Left forelimb (tissue), 1 donor: Measurements from ENCODE around the gene DSCAML1.

ENCODE experiments used
- DNase-seq: peaks from one replicate; pipeline ENCODE4 v3.0.0-alpha.2; 2018; ENCODE audit warnings: low spot score

DSCAML1 gene

DNA sequence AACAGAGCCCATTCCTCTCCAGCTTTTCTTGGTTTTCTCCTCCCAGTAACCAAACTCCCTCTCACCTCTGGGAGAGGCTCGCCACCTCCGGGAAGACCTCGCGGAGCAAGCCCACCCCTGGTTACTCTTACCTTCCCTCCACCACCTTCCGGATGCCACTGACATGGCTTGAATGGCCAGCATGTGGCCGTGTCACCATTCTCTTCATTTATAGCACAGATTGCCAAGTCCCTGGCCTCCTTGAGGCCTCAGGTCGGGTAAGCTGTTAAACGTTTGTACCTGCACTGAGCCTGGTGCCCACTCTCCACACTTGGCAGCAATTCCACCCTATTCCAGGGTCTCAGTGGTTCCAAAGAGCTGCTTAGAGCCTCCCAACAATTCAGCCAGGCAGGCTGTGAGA is 35.5 kb upstream of the DSCAML1 start:
- DNase-seq: peak; percentile 40

DNA sequence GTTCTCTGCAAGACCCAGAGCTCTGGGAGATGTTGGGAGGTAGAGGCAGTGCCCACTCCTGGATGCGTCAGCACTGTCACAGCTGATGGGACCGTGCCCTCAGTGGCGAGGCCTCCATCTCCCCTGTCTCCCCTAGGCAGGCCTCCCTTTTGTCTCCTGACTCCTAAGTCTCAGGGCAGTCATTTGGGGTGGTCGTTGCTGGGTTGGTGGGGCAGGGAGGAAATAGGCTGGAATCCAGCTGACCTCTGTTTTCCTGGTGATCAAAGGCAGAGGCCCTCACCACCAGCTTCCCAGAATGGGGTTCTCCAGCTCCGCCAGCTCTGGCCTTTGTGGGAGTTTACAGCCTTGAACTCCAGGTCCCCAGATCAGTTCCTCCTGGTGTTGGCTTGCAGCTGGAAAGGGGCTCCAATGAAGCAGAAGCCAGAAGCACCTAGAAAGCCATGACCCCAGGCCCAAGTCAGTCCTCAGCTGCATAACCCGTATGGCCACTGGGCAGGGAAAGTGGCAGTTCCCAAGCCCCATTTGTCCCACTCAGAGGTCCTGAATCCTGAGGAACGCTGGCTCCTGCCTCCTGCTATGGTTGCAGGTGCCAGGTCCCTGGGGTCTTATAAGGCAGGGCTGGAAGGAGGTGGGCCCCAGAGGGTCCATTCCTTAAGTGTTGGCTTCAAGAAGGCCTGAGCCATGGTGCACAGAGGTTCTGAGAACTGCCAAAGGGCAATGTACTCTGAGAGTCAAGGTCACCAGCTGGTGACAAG is 34.8 kb upstream of the DSCAML1 start:
- DNase-seq: peak; percentile 36

DNA sequence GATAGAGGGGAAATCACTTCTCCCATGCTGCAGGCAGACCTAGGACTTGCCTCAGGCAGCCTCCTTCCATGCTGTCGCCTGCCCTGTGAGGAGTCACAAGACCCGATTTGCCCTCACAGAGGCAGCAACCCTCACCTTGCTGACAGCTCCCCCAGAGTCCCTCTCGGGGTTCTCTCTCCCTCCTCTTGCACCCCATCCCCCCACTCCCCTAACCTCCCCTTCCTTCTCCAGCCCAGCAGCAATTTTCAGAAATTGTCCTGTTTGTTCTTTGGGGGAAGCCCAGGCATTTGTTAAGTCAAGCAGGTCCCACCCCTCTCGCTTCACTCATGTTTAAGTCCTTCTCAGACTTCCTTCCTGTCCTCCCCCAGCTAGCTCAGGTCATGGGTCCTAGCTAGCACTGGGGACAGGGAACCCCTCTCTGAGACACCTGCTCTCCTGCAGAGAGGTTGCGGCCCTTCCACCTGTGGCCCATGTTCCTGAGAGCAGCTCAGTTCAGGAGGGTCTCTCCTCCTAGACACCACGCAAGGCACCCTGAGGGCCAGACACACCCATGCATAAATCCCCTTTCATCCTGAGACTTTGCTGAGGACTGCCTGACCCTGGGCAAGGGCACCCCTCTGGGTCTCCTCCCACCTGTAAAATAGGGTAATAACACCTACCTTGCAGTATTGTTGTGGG is 33.8 kb upstream of the DSCAML1 start:
- DNase-seq: peak; percentile 51

DNA sequence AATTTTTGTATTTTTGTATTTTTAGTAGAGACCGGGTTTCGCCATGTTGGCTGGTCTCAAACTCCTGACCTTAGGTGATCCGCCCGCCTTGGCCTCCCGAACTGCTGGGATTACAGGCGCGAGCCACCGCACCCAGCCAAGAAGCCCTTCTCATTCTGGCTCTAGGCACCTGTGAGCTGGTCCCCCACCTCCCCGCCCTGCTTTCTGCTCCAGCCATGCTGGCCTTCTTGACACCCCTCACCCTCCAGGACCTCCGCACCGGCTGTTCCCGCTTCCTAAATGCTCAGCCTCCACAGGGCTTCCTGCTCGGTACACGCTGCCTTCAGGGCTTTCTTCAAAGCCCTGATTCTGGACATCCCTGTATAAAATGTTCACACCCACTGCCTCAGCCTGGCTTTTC is 33.1 kb upstream of the DSCAML1 start:
- peak; percentile 42 for DNase-seq

DNA sequence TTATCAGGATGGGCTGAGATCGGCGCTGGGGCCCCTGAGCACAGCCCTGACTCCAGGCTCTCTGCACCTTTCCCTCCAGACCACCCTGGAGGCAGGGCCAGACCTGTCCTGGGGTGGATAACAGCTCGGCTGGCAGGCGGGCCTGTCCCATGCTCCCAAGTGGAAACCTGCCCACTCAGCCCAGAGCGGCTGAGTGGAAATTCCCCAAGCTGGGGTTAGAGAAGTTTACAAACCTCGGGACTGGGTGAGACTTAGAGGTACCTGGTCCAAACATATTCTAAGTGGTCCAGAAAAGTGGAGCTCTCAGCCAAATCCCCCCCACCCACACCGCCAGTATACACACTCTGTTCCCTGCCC is 32.3 kb upstream of the DSCAML1 start:
- DNase-seq: no peak

DNA sequence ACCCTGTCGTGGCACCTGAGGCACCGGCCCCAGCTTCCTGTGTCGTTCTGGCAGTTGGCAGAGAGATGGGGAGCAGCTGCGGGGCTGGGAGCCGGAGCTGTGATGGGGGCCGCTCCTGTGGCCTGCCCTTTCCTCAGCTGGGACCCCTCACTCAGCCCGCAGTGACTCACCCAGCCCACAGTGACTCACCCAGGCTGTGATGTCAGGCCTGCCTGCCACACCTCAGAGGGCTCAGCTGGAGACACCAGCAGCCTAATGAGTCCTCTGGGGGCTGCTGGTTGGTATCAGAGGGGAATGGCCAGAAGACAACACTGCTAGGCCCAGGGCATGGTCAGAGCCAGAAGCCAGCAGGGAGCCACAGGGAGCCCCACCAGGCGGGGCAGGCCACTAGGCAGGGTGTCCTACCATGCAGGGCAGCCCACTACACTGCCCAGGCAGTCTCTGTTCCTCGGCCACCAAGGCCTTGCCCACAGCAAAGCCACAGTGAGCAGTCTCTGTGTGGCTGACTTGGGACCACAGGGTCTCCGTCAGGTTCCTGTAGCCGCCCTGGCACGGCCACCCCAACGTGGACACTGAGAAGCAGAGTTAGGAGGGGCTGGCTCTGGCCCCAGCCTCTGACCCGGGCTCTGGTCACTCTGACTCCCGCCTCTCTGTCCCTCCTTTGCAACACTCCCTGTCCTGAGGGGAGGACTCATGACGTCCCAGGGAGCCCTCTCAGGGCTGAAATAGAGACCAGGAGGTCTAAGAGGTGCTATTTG is 31.8 kb upstream of the DSCAML1 start:
- peak; percentile 58 for DNase-seq

DNA sequence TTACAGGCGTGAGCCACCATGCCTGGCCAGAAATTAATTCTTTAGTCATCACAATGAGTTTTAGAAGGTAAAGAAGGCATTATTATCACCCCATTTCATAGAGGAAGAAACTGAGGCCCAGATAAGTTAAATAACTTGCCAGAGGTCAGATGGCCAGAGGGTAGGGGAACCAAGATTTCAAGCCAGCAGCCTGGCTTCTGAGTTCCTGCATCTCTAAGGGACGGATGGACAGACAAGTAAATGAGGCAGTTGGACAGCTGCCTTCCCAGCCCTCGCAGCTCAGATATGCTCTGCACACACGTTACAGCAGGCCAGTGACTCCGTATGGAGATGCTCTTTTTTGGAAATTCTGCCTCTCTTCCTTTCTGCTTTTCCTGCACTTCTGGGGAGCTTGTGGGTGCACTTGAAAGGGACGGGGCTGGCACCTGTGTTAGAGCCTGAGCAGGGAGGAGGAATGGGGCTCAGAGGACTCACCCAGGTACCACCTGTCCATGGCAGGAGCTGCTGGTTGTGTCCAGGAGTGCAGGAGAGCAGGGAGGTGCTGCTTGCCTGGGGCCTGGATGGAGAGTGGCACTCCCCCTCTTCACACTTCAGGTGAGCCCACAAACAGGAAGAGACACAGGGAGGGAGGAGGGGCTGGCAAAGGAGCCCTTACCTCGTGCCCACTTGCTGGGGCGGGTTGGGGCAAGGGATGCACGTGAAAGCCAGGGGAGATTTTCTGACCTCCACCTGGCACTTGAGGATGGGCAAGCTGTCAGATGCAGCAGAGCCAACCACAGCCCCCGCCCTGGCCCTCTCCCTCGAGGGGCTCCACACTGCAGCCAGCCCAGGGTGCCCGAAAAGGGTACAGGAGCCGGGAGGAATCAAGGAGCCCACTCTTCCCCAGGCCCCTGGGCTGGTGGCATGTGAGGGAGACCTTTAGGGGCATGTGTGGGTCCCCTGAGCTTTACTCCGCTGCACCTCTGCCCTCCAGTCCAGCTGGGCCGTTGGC is 30.8 kb upstream of the DSCAML1 start:
- DNase-seq: peak; percentile 50

DNA sequence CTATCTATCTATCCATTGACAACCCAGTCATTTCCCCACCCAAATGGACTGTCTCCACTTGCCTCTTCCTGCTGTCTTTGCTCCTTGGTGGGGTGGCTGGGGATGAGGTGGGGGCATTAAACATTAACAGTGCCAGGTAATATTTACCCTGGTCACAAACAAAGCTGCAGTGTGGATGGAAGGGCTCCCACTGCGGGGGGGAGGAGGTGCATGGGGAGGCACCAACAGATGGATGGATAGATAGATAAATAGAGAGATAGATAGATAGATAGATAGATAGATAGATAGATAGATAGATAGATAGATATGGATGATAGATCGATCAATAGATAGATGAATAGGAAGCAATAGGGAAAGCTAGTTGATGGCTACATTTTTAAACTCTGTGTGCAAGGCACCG is 29.8 kb upstream of the DSCAML1 start:
- no peak for DNase-seq

DNA sequence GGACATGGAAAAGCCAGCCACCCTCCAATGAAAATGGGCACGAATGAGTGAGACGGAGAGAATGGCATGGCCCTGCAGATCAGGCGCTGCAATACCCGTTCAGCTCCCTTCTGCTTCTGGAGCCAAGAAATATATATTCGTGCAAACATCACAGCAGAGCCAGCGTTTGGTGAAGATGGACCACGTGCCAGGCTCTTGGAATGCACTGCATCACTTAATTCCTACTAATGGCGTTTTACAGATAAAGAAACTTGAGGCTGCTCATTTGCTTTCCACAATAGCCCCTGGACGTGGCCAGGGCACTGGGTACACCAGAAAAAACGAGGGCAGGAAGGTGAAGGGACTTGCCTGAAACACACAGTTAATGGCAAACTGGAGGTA is 29.2 kb upstream of the DSCAML1 start:
- DNase-seq: peak; percentile 25

DNA sequence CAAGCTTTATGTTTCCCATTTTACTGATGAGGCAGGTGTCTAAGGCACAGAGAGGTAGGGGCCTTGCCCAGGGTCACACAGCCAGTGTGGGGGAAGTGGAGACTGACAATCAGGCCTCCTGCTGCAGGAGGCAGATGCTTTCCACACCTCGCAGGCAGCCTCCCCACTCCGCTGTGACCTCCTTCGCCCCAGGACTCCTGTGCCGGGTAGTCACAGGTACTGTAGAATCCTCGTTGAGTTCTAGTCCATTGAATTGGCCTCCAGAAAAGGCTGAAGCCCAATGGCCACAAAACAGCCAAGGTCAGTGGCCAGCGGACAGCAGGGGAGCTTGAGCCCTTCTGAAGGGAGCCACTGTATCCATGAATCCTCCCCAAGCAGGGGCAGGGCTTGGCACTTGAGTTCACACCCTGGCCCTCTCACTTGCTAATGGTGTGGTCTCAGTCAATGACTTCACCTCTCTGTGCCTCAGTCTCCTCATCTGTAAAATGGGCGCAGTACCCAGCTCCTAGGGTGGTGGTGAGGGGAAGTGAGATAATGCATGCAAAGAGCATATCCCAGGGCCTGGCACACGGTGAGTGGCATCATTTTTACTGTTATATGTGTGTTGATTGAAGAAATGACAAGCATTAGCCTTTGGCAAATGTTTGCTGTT is 28.6 kb upstream of the DSCAML1 start:
- DNase-seq: peak; percentile 33

DNA sequence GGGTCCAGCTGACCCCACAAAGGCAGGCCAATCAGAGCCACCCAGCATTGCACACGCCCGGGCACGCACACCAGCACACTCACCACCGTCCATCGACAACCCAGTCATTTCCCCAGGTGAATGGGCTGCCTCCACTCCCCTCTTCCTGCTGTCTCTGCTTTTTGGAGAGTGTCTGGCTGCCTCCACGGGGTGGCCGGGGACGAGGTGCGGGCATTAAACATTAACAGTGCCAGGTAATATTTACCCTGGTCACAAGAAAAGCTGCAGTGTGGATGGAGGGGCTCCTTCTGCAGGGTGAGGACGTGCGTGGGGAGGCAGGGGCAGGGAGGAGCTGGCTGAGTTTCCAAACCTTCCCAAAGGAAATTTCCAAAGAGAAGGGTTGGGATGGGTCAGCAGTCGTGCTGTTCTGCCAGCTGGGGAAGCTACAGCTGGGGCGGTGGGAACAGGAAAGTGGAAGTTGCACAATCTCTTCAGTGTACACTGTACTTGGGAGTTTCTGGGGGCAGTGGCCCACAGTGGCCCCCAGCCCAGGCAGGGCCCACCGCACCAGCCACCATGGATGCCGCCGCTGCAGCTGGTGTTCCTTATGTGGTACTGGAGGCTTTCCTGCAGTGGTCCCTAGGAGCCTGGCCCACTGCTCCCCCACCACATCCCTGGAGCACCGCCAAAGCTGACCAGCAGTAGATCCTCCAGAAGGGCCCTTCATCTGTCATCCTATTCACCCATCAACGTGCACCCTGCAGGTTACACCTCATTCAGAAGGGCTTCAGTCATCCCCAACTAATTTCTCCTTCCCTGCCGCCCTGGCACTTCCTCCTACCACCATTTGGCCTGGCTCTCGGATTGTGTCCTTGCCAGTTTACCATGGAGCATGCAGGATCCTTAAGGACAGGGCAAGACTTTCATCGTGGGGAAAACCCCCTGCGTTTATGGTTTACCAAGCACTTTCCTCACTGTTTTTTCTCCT is 27.8 kb upstream of the DSCAML1 start, which contains the start of gene FXYD2:
Gene FXYD2, minus strand, starts transcription at position 174 of the 967 bp plus-strand sequence. Its CDS starts 66 bp downstream, at position 108.
- peak; percentile 53 for DNase-seq

DNA sequence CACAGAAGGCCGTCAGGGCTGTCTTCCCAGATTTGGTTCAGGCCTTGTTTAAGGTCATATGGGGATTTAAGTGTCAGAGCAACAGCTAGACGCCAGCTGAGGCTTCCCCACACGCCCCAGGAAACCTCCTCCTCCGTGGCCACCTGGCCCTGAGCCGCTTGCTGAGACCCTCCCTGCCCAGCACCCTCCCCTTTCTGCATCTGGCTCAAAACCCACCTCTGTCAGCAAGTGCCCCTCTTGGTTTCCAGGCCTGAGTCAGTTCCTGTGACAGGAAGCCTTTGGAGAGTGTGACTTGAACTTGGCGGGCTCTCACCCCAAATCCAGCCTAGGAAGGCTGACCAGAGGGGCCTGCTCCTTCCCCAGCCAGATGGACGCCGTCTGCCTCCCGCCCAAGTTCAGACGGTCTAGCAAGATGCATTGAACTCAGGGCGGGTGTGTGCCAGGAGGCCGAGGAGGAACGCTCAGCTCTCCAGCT is 27.0 kb upstream of the DSCAML1 start:
- DNase-seq: peak; percentile 71

DNA sequence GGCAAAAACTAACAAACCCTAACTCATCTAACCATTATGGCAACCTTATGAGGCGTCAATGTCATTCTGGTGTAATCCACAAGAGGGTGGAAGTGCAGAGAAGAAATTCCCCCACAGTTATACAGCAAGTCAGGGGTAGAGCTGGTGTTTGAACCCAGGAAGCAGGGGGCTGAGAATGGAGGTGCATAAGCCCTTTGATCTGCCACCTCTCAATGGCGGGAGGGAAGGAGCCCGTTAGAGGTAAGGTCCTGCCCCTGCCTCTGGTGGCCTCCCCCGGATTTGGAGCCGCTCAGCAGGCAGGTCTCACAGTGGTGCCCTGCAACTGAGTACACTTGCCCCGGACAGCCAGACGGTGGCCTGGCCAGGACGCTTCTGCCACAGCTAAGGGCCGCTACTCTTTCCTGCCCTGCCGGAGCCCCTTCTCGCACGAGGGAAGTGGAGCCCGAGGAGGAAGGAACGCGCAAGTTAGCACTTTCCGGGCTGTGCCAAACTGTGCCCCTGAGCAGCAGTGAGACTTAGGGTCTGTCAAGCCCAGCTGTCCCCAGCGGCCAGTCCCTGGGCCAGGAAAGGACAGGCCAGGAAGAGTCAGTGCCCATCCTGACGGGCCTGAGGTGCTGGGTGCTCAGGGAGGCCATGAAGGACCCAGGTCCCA is 26.4 kb upstream of the DSCAML1 start:
- peak; percentile 61 for DNase-seq

DNA sequence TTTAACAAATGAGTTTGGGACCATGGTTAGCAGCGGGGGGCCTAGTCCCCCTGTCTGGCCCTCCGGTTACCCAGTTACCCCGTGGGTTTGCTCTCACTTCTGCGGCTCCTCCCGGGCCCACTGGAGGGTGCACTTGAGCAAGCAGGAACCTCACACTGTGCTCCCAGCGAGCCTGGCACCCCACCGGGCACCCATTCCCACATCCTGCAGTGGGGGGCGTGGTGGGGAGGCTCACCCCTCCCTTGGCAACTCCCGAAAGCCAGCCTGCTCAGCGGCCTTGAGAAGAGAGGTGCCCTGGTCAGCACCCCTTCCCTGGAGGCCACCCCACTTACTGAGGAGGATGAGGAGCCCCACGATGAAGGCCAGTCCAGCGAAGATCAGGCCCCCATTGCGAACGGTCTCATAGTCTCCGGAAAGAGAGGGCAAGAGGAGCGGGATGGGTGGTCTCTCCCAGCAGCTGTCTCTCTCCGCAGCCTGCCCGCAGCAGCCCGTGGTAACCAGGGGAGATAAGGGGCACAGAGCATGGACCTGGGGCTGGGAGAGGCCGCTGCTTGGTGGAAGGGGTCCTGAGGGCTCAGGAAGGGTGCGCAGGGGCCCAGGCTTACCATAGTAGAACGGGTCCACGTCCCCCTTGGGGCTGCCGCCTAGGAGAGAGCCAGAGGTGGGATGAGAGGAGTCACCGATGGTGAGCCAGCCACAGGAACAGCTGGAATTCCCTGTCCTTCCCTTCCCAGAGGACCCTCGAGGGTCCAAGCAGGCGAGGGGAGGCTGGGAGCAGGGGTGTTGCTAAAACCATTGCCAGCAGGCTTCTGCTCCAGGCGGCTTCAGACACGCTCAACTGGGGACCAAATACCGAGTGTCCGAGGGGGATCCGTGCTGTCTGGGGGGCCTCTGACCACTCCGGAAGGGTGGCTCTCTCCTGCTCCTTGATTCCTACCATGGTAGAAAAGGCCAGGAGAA is 25.3 kb upstream of the DSCAML1 start:
- DNase-seq: no peak

DNA sequence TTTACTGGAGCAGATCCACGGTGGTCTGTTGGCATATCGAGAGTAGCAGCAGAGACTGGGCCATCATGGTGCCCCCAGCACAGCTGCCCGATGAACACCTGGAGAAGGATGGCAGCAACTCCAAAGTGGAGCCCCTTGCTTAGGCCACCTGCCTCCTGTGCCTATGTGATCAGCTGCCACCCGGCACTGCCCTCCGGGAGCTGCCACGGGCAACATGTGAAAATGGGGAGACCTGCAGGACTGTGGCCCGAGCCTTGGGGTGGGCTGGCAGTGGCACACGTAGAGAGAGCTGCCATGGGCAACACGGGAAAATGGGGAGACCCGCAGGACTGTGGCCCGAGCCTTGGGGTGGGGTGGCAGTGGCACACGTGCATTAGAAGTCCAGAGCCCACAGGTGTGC is 24.4 kb upstream of the DSCAML1 start:
- no peak for DNase-seq

DNA sequence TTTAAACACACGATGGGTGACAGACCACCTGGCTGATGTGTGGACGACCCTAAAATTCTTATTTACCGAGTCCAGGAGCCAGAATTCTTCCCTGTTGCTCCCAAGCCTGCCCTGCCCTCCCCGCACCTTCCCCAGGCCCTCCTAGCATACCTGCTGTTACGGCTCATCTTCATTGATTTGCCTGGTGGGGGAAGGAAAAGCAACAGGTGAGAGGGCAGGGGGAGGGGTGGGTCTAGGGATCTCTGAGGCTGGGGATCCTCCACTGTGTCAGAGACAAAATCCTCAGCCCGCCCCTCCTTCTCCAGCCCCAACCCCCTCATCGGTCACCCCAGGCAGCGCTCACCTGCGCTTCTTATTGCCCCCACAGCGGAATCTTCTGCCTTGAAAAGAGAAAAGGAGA is 23.5 kb upstream of the DSCAML1 start:
- no peak for DNase-seq

DNA sequence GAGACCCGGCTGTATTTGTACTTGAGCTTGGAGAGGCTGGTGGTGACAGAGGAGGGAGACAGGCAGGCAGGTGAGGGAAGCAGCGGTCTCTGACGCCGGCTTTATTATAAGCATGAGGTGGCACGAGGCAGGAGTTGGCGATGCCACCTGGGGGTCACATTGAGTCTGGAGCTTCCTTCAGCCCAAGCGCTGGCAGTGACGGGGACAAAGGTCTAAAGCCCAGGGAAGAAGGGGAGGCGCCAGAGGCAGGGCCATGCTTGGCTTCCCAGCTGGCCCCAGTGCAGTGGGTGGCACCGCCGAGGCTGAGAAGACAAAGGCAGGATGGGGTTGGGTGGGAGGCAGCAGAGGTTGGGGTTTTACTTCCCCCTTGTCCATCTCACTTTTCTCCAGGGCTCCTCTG is 23.1 kb upstream of the DSCAML1 start:
- no peak for DNase-seq
